SK-N-MC (cell line): ENCODE measurements around the gene GAGE10.

Experiments used
- DNase-seq: peaks from one replicate; pipeline ENCODE4 v3.0.0-alpha.2; 2011; ENCODE audit warnings: low read depth, low spot score
- H3K27ac ChIP-seq: fragments of 200-600 bp; sonication (generic); 2 replicates; pipeline ENCODE4 v1.5.1; 2016; ENCODE audit warnings: mixed run types
- H3K36me3 ChIP-seq: fragments of 200-600 bp; sonication (generic); 2 replicates; pipeline ENCODE4 v1.6.1; 2017; ENCODE audit warnings: antibody characterized with exemption, low read length, mixed read lengths; ENCODE audit not compliant: insufficient read depth
- H3K4me3 ChIP-seq: fragments of 200-600 bp; sonication (generic); 2 replicates; pipeline ENCODE4 v1.5.1; 2016
- H3K9ac ChIP-seq: fragments of 200-600 bp; sonication (generic); 2 replicates; pipeline ENCODE4 v1.8.0; 2017; ENCODE audit warnings: mixed run types, mixed read lengths; ENCODE audit not compliant: insufficient read length
- H3K9me3 ChIP-seq: fragments of 200-600 bp; sonication (generic); 2 replicates; pipeline ENCODE4 v1.6.1; 2017; ENCODE audit warnings: low read depth, mild to moderate bottlenecking, antibody characterized with exemption, low read length, moderate library complexity, mixed read lengths
- EZH2 ChIP-seq: fragments of 200-600 bp; sonication (generic); IDR thresholded peaks from one replicate; pipeline ENCODE4 v1.6.1; 2017; ENCODE audit warnings: antibody characterized with exemption
- FOXP2 ChIP-seq: optimal IDR thresholded peaks from 2 replicates; pipeline ENCODE3; 2011; ENCODE audit warnings: mild to moderate bottlenecking, moderate library complexity; ENCODE audit not compliant: insufficient read depth; ENCODE audit errors: extremely low read length, control extremely low read depth
- POLR2AphosphoS5 ChIP-seq: IDR thresholded peaks from 2 replicates; pipeline ENCODE4 v1.6.1; 2012; ENCODE audit warnings: mild to moderate bottlenecking, low read depth, low read length, borderline replicate concordance

GAGE10 gene, protein sequence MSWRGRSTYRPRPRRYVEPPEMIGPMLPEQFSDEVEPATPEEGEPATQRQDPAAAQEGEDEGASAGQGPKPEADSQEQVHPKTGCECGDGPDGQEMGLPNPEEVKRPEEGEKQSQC

DNA sequence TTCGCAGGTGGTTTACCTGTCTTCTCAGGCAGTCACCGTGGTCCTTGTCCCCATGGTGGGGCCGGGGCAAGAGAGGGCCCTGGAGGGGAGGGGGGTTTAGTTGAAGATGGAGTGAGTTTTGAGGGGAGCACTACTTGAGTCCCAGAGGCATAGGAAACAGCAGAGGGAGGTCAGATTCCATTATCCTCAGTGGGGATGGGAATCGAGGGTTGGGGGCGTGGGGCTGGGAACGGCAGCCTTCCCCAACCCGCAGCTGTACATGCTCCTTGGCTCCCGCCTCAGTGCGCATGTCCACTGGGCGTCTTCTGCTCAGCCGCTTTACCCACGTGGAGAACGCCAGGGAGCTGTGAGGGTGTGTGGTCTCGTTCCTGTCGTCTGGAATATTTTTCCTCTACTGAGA, at the start of gene GAGE10:
Gene GAGE10, plus strand, starts transcription at position 301 of the 400 bp plus-strand sequence. CDS start 1,214 bp downstream, outside the sequence.
- no peak for TF ChIP-seq EZH2
- TF ChIP-seq POLR2AphosphoS5: no peak
- TF ChIP-seq FOXP2: no peak
- Histone ChIP-seq H3K27ac (no peak within 1 kb of the TSS), H3K9ac (no peak within 1 kb of the TSS), H3K36me3 (no peaks in the 10 kb centered on the region), H3K4me3 (no peak within 1 kb of the TSS), H3K9me3 (no peaks in the 10 kb centered on the region)
- no peak for DNase-seq

DNA sequence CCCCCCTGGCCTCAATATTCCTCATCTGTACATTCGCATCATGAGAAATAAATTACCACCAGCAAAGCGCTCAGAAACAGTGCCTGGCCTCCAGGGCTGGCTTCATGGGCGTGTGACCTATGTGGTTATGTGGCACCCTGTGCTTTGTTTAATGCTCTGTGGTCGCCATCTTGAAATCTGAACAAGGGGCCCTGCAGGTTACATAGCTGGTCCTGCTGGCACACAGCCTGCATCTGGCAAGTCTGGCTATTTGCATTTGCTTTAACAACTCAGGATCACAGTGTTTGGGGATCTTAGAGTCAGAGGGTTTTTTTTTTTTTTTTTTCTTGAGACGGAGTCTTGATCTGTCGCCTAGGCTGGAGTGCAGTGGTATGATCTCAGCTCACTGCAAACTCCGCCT, 48.8 kb upstream of the GAGE10 start:
- no peak overlapping the region for H3K4me3 ChIP-seq
- TF ChIP-seq FOXP2: no peak
- TF ChIP-seq POLR2AphosphoS5: no peak
- no peak for TF ChIP-seq EZH2
- no peak overlapping the region for H3K27ac ChIP-seq
- DNase-seq: no peak
- H3K9me3 ChIP-seq: no peaks in the 10 kb centered on the region
- no peaks in the 10 kb centered on the region for H3K36me3 ChIP-seq
- no peak overlapping the region for H3K9ac ChIP-seq

DNA sequence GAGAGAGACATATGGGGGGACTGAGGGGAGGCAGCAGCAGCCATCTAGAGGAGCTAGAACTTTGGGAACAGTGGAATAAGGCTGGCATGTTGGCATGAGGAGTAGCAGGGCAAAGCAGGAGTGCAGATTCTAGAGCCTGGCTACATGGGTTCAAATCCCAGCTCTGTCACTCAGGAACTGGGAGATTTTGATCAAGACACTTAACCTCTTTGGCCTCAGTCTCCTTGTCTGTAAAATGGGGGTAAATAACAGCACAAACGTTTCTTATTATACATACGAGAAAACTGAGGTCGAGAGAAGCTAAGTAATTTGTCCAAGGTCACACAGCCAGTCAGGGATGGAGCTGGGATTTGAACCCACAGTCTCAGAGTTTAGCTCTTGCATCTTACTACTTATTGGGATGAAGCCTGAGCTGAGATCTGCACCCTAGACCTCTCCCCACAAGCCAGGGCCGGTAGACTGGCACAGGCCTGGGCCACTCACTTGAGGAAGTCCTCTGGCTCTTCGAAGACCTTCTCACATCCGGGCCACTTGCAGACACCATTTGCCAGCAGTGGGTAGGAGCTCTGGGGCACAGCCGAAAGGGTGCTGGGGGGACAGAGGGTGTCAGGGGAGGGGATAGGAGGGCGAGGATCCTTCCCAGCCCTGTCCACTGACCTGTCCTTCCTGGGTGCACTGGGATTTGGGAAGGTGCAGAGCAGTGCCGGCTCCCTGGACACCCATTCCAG, 47.0 kb upstream of the GAGE10 start:
- H3K9ac ChIP-seq: no peak overlapping the region
- H3K4me3 ChIP-seq: no peak overlapping the region
- TF ChIP-seq EZH2: no peak
- no peak for TF ChIP-seq FOXP2
- TF ChIP-seq POLR2AphosphoS5: no peak
- DNase-seq: no peak
- H3K9me3 ChIP-seq: no peaks in the 10 kb centered on the region
- no peak overlapping the region for H3K27ac ChIP-seq
- H3K36me3 ChIP-seq: no peaks in the 10 kb centered on the region

DNA sequence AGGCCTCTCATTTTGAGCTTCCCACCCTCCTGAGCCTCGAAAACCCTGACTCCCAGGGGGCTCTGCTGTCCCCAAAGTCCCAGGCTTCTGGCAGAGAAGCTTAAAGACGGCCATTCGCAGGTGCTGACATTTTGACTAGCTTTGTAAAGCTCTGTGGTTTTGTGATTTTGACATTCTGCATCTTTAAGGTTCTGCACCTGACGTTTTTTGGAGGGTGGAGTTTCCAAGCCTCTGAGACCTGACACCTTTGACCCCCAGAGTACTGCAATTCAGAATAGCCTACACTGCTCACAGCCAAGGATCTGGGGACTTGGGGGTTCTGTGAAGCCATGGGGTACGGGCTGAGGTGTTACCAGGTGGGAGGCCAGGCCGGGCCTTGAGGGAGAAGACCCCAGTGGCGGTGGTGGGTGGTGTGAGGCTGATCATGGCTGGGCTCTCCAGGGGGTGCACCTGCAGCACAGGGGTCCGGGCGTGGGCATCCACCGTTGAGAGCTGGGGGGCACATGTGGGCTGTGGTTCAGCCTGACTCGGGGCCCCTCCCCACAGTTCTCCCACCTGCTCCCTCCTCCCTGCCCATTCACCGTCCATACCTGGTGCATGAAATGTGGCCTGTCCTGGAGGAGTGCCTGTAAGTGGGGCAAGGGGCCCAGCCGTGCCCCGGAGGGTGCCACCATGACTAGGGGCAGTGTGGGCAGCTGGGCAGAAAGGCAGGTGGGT, 46.2 kb upstream of the GAGE10 start:
- H3K9ac ChIP-seq: no peak overlapping the region
- no peak for DNase-seq
- H3K27ac ChIP-seq: no peak overlapping the region
- H3K4me3 ChIP-seq: no peak overlapping the region
- TF ChIP-seq POLR2AphosphoS5: no peak
- TF ChIP-seq EZH2: no peak
- no peak for TF ChIP-seq FOXP2
- no peaks in the 10 kb centered on the region for H3K9me3 ChIP-seq
- no peaks in the 10 kb centered on the region for H3K36me3 ChIP-seq

DNA sequence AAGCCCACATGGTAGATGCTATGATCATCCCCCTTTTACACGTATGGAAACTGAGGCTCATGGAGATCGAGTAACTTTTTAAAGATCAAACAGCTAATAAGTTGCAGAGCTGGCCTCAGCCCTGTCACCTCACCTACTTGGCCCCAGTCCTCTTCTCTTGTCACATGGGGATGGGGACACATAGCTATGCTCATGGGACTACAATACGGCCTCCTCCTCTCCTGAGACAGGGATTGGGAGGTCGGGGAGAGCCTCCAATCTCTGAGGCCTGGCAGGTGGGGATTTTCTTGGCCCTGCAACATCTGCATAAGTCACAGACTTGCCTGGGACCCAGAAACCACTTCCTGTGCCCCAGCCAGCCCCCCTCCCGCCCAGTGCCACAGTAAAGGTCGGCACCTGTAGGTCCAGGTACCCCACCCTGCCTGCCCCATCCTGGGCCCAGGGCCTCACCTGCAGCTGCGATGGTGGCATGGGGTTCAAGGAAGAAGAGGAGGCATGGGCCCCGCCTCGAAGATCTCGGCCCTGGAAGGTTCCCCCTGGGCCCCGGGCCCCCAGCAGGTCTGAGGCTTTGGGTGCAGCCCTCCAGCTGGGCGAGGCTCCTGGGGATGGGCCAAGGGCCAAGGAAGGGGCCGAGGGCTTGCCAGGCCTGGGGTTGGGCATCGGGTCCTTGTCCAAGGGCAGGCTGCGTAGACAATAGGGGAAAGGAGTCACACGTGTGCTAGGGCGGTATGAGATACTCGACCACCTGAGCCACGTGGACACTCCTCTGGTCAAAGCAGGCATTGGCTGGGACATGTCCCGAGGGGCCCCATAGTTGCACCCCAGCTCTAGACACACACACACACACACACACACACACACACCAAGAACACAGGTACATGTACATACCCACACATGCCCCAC, 45.3 kb upstream of the GAGE10 start:
- Histone ChIP-seq H3K4me3 (no peak overlapping the region), H3K27ac (no peak overlapping the region), H3K9me3 (no peaks in the 10 kb centered on the region), H3K9ac (no peak overlapping the region), H3K36me3 (no peaks in the 10 kb centered on the region)
- no peak for DNase-seq
- TF ChIP-seq FOXP2 (no peak), POLR2AphosphoS5 (no peak), EZH2 (no peak)

DNA sequence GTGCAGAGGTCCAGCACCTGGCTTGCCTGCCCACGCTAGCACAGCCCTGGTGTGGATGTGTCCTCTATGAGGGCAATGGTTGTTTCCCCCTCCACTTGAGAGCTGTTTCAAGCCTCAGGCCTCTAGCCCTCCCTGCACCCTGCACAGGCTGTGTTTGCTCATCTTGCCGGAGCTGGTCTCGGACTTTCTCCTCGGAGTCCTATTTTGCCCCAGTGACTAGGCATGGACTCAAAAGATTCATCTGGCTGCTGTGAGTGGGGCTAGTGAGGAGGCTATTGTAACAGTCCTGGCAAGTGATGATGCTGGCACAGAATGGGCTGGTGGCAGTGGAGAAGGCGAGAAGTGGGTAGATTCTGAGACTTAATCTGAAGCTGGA, 44.7 kb upstream of the GAGE10 start:
- no peaks in the 10 kb centered on the region for H3K9me3 ChIP-seq
- no peak overlapping the region for H3K4me3 ChIP-seq
- no peak overlapping the region for H3K27ac ChIP-seq
- no peak for TF ChIP-seq EZH2
- no peaks in the 10 kb centered on the region for H3K36me3 ChIP-seq
- no peak for DNase-seq
- no peak overlapping the region for H3K9ac ChIP-seq

DNA sequence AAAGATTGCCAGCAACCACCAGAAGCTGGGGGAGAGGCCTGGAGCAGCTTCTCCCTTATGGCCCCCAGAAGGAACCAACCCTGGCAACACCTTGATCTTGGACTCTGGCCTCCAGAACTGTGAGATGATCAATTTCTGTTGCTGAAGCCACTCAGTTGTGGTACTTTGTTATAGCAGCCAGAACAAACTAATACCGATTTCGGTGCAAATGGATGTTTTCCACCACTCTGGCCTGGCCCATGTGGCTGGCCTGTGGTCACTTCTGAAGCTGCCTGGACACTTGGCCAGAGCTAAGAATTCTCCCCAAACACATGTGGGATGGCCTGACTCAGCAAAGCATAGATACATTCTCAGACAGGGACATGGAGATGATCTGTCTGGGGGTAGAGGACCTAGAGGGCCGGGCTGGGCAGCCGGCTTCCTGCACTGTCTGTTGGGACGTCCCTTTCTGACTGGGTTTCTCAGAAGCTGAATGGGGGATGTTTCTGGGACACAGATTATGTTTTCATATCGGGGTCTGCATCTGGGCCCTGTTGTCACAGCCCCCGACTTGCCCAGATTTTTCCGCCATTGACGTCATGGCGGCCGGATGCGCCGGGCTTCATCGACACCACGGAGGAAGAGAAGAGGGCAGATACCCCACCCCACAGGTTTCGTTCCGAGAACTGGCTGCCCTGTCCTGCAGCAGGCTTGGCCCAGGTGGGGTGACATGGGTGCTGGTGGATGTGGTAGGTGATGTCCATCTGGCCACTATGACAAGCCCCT, 43.0 kb upstream of the GAGE10 start:
- DNase-seq: no peak
- Histone ChIP-seq H3K4me3 (no peak overlapping the region), H3K27ac (no peak overlapping the region), H3K9ac (no peak overlapping the region), H3K9me3 (no peaks in the 10 kb centered on the region), H3K36me3 (no peaks in the 10 kb centered on the region)
- TF ChIP-seq FOXP2 (no peak), EZH2 (no peak), POLR2AphosphoS5 (no peak)

DNA sequence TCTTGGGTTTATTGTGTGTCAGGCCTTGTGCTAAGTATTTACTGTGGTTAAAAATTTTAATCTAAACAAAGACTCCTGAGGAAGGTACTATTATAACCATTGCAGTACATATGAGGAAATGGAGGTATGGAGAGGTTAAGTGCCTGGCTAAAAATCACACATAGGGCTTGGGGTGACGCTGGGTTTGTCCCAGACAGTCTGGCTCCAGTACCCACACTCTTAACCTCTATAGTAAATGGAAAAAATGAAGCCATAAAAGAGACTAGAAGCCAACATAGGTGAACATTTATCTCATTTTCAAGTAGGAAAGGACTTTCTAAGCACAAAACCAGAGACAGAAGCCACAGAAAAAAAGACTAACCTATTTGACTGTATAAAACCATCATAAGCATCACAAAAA, 40.8 kb upstream of the GAGE10 start:
- Histone ChIP-seq H3K4me3 (no peak overlapping the region), H3K9ac (no peak overlapping the region), H3K36me3 (no peaks in the 10 kb centered on the region), H3K9me3 (no peaks in the 10 kb centered on the region), H3K27ac (no peak overlapping the region)
- TF ChIP-seq FOXP2 (no peak), POLR2AphosphoS5 (no peak), EZH2 (no peak)
- no peak for DNase-seq
